HCT116 (cell line): ENCODE results near the gene KIAA1614. TPM values are rescaled to one million over a fixed set of nuclear protein-coding genes. Genes with fewer than 3 reads are reported as not detected.

ENCODE experiments used
- ATAC-seq: fragments of 200-7000 bp; cut with Tn5 transposase; 2 replicates; pipeline ENCODE4 v1.9.1; 2020; ENCODE audit warnings: mild to moderate bottlenecking, moderate library complexity
- BruUV-seq: library from RNA; stranded (reverse); fragments of 400-500 nt; replicated peaks from 2 replicates; lab custom pipeline; 2021; lab: Mats Ljungman, UMichigan
- CTCF ChIA-PET: fragments of 300-600 bp; sonication (Branson Sonifier 250); formaldehyde crosslinking; loops from one replicate; lab custom pipeline; 2021; ENCODE audit warnings: antibody characterized with exemption; lab: Charles Lee
- POLR2A ChIA-PET: fragments of 300-600, 350-600 bp; sonication (Branson Sonifier 250); formaldehyde crosslinking; loops from one replicate; lab custom pipeline; 2021; ENCODE audit warnings: antibody characterized with exemption; lab: Charles Lee
- RAD21 ChIA-PET, 2 experiments: fragments of 300-600 bp; sonication (Branson Sonifier 250); formaldehyde crosslinking; loops; one replicate each; lab custom pipeline; 2023; ENCODE audit warnings: low total read pairs in 2 of 2; ENCODE audit not compliant: uncharacterized antibody in 2 of 2, unreplicated experiment in 2 of 2, low non-redundant PET in 1 of 2; lab: Charles Lee
- DNase-seq: peaks from one replicate; pipeline ENCODE4 v3.0.0-alpha.2; 2010; ENCODE audit warnings: low read depth, low spot score
- H2AFZ ChIP-seq: fragments of 200-600 bp; shearing (Covaris generic), sonication (generic); 2 replicates; pipeline ENCODE4 v1.6.1; 2017; ENCODE audit warnings: low read depth, mixed run types, mixed read lengths, antibody characterized with exemption, low read length; ENCODE audit not compliant: poor library complexity, severe bottlenecking
- H3K27ac ChIP-seq: 2 replicates; pipeline ENCODE4 v1.5.1; 2012; ENCODE audit warnings: low read depth, low read length
- H3K27me3 ChIP-seq: fragments of 200-600 bp; sonication (generic); 2 replicates; pipeline ENCODE4 v1.6.1; 2016; ENCODE audit warnings: mixed run types, low read length, mixed read lengths; ENCODE audit not compliant: insufficient read depth
- H3K36me3 ChIP-seq, 2 experiments: fragments of 200-500 bp in 1 of 2; fragments of 200-600 bp in 1 of 2; sonication (Bioruptor generic) in 1 of 2; sonication (generic) in 1 of 2; 2 replicates each; pipeline versions ENCODE4 v1.5.1 to v1.6.1; 2014 to 2016; ENCODE audit warnings: low read length in 2 of 2, inconsistent platforms in 1 of 2, mixed read lengths in 1 of 2, mixed run types in 1 of 2; ENCODE audit not compliant: insufficient read depth in 2 of 2, control insufficient read depth in 1 of 2
- H3K4me1 ChIP-seq, 2 experiments: fragments of 200-600 bp in 1 of 2; sonication (generic) in 1 of 2; 2 replicates each; pipeline versions ENCODE4 v1.5.1 to v1.6.1; 2012 to 2017; ENCODE audit warnings: low read length in 2 of 2, inconsistent platforms in 1 of 2, mild to moderate bottlenecking in 1 of 2, mixed read lengths in 1 of 2, mixed run types in 1 of 2, moderate library complexity in 1 of 2; ENCODE audit not compliant: insufficient read depth in 2 of 2, control insufficient read depth in 1 of 2
- H3K4me2 ChIP-seq: fragments of 200-600 bp; sonication (generic); 2 replicates; pipeline ENCODE4 v1.6.1; 2017; ENCODE audit warnings: mixed run types, low read length, mixed read lengths
- H3K4me3 ChIP-seq, 2 experiments: fragments of 200-600 bp in 1 of 2; sonication (generic) in 1 of 2; replicated peaks in 1 of 2; 2 replicates each; pipeline ENCODE4 v1.5.1; 2011 to 2016; ENCODE audit warnings: low read length in 2 of 2, control low read depth in 1 of 2, low read depth in 1 of 2, mild to moderate bottlenecking in 1 of 2, mixed read lengths in 1 of 2, mixed run types in 1 of 2
- H3K79me2 ChIP-seq: fragments of 200-600 bp; sonication (generic); 2 replicates; pipeline ENCODE4 v1.6.1; 2017; ENCODE audit warnings: mild to moderate bottlenecking, mixed run types, low read length, moderate library complexity, mixed read lengths; ENCODE audit not compliant: insufficient read depth
- H3K9ac ChIP-seq: fragments of 200-600 bp; sonication (generic); 2 replicates; pipeline ENCODE4 v1.6.1; 2016; ENCODE audit warnings: low read length, mixed read lengths
- H3K9me2 ChIP-seq: fragments of 200-600 bp; sonication (generic), shearing (Covaris generic); 2 replicates; pipeline ENCODE4 v1.6.1; 2017; ENCODE audit warnings: mixed run types, mild to moderate bottlenecking, moderate library complexity; ENCODE audit not compliant: insufficient read depth
- H3K9me3 ChIP-seq, 2 experiments: fragments of 200-500 bp in 1 of 2; fragments of 200-600 bp in 1 of 2; sonication (Bioruptor generic) in 1 of 2; sonication (generic) in 1 of 2; 2 replicates each; pipeline ENCODE4 v1.6.1; 2014 to 2017; ENCODE audit warnings: low read length in 2 of 2, mixed read lengths in 2 of 2, inconsistent platforms in 1 of 2, low read depth in 1 of 2, mild to moderate bottlenecking in 1 of 2, mixed run types in 1 of 2, moderate library complexity in 1 of 2; ENCODE audit not compliant: control insufficient read depth in 1 of 2, insufficient read depth in 1 of 2
- H4K20me1 ChIP-seq: fragments of 200-600 bp; sonication (generic), shearing (Covaris generic); 2 replicates; pipeline ENCODE4 v1.6.1; 2017; ENCODE audit warnings: mixed run types, mild to moderate bottlenecking, moderate library complexity; ENCODE audit not compliant: insufficient read depth
- CEBPB ChIP-seq: IDR thresholded peaks from 2 replicates; pipeline ENCODE4 v1.6.1; 2012; ENCODE audit warnings: low read depth
- EGR1 ChIP-seq: IDR thresholded peaks from 2 replicates; pipeline ENCODE4 v1.6.1; 2012; ENCODE audit warnings: low read depth
- EZH2 ChIP-seq: fragments of 200-600 bp; sonication (generic); IDR thresholded peaks from 2 replicates; pipeline ENCODE4 v1.6.1; 2017; ENCODE audit warnings: antibody characterized with exemption, mixed run types
- JUND ChIP-seq: IDR thresholded peaks from 2 replicates; pipeline ENCODE4 v1.6.1; 2012
- MAX ChIP-seq: IDR thresholded peaks from 2 replicates; pipeline ENCODE4 v1.6.1; 2012
- POLR2A ChIP-seq: IDR thresholded peaks from 2 replicates; pipeline ENCODE4 v1.7.0; 2011; ENCODE audit warnings: borderline replicate concordance; ENCODE audit not compliant: insufficient read depth, insufficient read length; ENCODE audit errors: extremely low read depth
- RAD21 ChIP-seq: IDR thresholded peaks from 2 replicates; pipeline ENCODE4 v1.6.1; 2012; ENCODE audit warnings: low read depth, mild to moderate bottlenecking
- SIN3A ChIP-seq: IDR thresholded peaks from 2 replicates; pipeline ENCODE4 v1.6.1; 2012; ENCODE audit warnings: low read depth
- TCF7L2 ChIP-seq: IDR thresholded peaks from 2 replicates; pipeline ENCODE4 v1.7.0; 2011; ENCODE audit warnings: borderline replicate concordance, inconsistent platforms; ENCODE audit not compliant: insufficient read depth, insufficient read length; ENCODE audit errors: extremely low read depth
- YY1 ChIP-seq: IDR thresholded peaks from 2 replicates; pipeline ENCODE4 v1.6.1; 2011; ENCODE audit warnings: low read length, low read depth, moderate library complexity, mild to moderate bottlenecking; ENCODE audit not compliant: insufficient replicate concordance; ENCODE audit errors: extremely low read depth
- intact Hi-C: fragments of 100-400 bp; cut with micrococcal nuclease; formaldehyde crosslinking; loops from 2 replicates; pipeline ENCODE4 v1.10.0; 2022
- total RNA-seq: library from RNA; stranded (reverse); gene quantifications from one replicate; pipeline ENCODE4 v1.2.1, GENCODE V29; 2021; ENCODE audit not compliant: unreplicated experiment
- TF ChIP-seq, protein P1 (sequence below): IDR thresholded peaks from 2 replicates; pipeline ENCODE4 v1.6.1; 2012; ENCODE audit warnings: low read depth
- TF ChIP-seq, protein P2 (sequence below), 3 experiments: fragments of 200-600 bp in 1 of 3; sonication (generic) in 1 of 3; IDR thresholded peaks in 2 of 3; conservative IDR thresholded peaks in 1 of 3; 2 replicates each; pipeline ENCODE4 v1.5.1; 2012 to 2017; ENCODE audit warnings: low read depth in 2 of 3, low read length in 2 of 3, antibody characterized with exemption in 1 of 3, borderline replicate concordance in 1 of 3, control low read depth in 1 of 3, mild to moderate bottlenecking in 1 of 3, mixed read lengths in 1 of 3, mixed run types in 1 of 3, moderate library complexity in 1 of 3; ENCODE audit not compliant: insufficient read depth in 1 of 3

KIAA1614 gene
- total RNA-seq, 1 experiment from 2014 or later: 0.25 TPM

GRCh38 chr1:180975551-180975950, 62.9 kb downstream of the KIAA1614 start (continued):
- TF ChIP-seq, protein P1, sequence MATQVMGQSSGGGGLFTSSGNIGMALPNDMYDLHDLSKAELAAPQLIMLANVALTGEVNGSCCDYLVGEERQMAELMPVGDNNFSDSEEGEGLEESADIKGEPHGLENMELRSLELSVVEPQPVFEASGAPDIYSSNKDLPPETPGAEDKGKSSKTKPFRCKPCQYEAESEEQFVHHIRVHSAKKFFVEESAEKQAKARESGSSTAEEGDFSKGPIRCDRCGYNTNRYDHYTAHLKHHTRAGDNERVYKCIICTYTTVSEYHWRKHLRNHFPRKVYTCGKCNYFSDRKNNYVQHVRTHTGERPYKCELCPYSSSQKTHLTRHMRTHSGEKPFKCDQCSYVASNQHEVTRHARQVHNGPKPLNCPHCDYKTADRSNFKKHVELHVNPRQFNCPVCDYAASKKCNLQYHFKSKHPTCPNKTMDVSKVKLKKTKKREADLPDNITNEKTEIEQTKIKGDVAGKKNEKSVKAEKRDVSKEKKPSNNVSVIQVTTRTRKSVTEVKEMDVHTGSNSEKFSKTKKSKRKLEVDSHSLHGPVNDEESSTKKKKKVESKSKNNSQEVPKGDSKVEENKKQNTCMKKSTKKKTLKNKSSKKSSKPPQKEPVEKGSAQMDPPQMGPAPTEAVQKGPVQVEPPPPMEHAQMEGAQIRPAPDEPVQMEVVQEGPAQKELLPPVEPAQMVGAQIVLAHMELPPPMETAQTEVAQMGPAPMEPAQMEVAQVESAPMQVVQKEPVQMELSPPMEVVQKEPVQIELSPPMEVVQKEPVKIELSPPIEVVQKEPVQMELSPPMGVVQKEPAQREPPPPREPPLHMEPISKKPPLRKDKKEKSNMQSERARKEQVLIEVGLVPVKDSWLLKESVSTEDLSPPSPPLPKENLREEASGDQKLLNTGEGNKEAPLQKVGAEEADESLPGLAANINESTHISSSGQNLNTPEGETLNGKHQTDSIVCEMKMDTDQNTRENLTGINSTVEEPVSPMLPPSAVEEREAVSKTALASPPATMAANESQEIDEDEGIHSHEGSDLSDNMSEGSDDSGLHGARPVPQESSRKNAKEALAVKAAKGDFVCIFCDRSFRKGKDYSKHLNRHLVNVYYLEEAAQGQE: no peak
- TF ChIP-seq MAX (no peak), EZH2 (no peak), SIN3A (no peak)

- Histone ChIP-seq H2AFZ (no peak overlapping the region), H3K9ac (no peak overlapping the region), H3K79me2 (no peaks in the 10 kb centered on the region; the same call in 1 of the 2 replicates), H3K4me1 (no peaks in the 10 kb centered on the region), H3K27ac (no peak overlapping the region), H3K36me3 (peaks cover 19 to 21% of the 10 kb centered on the region in 2 experiments; a peak in 3 of 4 replicates), H3K27me3 (no peaks in the 10 kb centered on the region), H3K4me3 (no peak overlapping the region), H3K9me2 (no peaks in the 10 kb centered on the region), H3K4me2 (no peak overlapping the region), H3K9me3 (no peaks in the 10 kb centered on the region), H4K20me1 (no peaks in the 10 kb centered on the region)
- ATAC-seq (no peak), DNase-seq (no peak)
- ChIA-PET CTCF (no interaction called here), RAD21 (no interaction called here), POLR2A (no interaction called here)
- no TSS peak for BruUV-seq
- intact Hi-C loops: no loop called here
- TF ChIP-seq, protein P1: no peak
- no peak for TF ChIP-seq RAD21
- TF ChIP-seq TCF7L2: no peak
- TF ChIP-seq POLR2A: no peak
- TF ChIP-seq, protein P2, sequence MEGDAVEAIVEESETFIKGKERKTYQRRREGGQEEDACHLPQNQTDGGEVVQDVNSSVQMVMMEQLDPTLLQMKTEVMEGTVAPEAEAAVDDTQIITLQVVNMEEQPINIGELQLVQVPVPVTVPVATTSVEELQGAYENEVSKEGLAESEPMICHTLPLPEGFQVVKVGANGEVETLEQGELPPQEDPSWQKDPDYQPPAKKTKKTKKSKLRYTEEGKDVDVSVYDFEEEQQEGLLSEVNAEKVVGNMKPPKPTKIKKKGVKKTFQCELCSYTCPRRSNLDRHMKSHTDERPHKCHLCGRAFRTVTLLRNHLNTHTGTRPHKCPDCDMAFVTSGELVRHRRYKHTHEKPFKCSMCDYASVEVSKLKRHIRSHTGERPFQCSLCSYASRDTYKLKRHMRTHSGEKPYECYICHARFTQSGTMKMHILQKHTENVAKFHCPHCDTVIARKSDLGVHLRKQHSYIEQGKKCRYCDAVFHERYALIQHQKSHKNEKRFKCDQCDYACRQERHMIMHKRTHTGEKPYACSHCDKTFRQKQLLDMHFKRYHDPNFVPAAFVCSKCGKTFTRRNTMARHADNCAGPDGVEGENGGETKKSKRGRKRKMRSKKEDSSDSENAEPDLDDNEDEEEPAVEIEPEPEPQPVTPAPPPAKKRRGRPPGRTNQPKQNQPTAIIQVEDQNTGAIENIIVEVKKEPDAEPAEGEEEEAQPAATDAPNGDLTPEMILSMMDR (IDR thresholded peaks at IDR 0.05 in 2 of 3, conservative IDR thresholded peaks at IDR 0.05 in 1 of 3; ENCODE audit: borderline replicate concordance in 1 of 3, insufficient read depth in 1 of 3, low read depth in 2 of 3, low read length in 2 of 3): no peak
- no peak for TF ChIP-seq CEBPB
- TF ChIP-seq JUND: no peak
- TF ChIP-seq EGR1: no peak
- TF ChIP-seq SIN3A: no peak
- no peak for TF ChIP-seq YY1
- TF ChIP-seq EZH2: no peak
Observed at GRCh38 chr1:180976191-180976590, 63.5 kb downstream of the KIAA1614 start.
